IMR-90 (cell line): Measurements from ENCODE around the gene PLIN4. TPM values are rescaled to one million over a fixed set of nuclear protein-coding genes. Genes with fewer than 3 reads are reported as not detected.

Source experiments
- ATAC-seq: fragments of 200-7000 bp; cut with Tn5 transposase; 2 replicates; pipeline ENCODE4 v1.9.1; 2020; ENCODE audit warnings: low read depth, mild to moderate bottlenecking, moderate library complexity
- BruUV-seq: library from RNA; stranded (reverse); fragments of 400-500 nt; replicated peaks from 2 replicates; lab custom pipeline; 2021; lab: Mats Ljungman, UMichigan
- CTCF ChIA-PET: fragments of 300-600 bp; formaldehyde crosslinking; extraction: SDS; loops from one replicate; lab custom pipeline; 2021; ENCODE audit warnings: antibody characterized with exemption; lab: Yijun Ruan, JAX
- POLR2A ChIA-PET: fragments of 300-600 bp; sonication (Branson Sonifier 250); formaldehyde crosslinking; loops from one replicate; lab custom pipeline; 2022; ENCODE audit warnings: antibody characterized with exemption; ENCODE audit not compliant: unreplicated experiment; lab: Charles Lee
- DNase-seq: peaks from one replicate; pipeline ENCODE4 v3.0.0; 2013
- H2AFZ ChIP-seq: replicated peaks from 2 replicates; pipeline ENCODE3; 2013; ENCODE audit warnings: low read length, mild to moderate bottlenecking; ENCODE audit not compliant: poor library complexity
- H2AK5ac ChIP-seq: 2 replicates; pipeline ENCODE4 v1.6.1; 2013; ENCODE audit warnings: low read depth, low read length, inconsistent platforms
- H2AK9ac ChIP-seq: replicated peaks from 2 replicates; pipeline ENCODE3; 2013; ENCODE audit warnings: mild to moderate bottlenecking, low read depth, low read length, moderate library complexity; ENCODE audit not compliant: poor library complexity
- H2BK120ac ChIP-seq: 2 replicates; pipeline ENCODE4 v1.6.1; 2013; ENCODE audit warnings: low read depth, low read length, inconsistent platforms
- H2BK15ac ChIP-seq: 3 replicates; pipeline ENCODE4 v1.6.1; 2013; ENCODE audit warnings: low read depth, low read length, inconsistent platforms
- H2BK20ac ChIP-seq: 2 replicates; pipeline ENCODE4 v1.6.1; 2013; ENCODE audit warnings: low read depth, mild to moderate bottlenecking, inconsistent platforms, low read length, moderate library complexity
- H2BK5ac ChIP-seq: 2 replicates; pipeline ENCODE4 v1.6.1; 2013; ENCODE audit warnings: mild to moderate bottlenecking, low read depth, low read length, inconsistent platforms; ENCODE audit not compliant: poor library complexity, severe bottlenecking
- H3K14ac ChIP-seq: replicated peaks from 2 replicates; pipeline ENCODE4 v1.6.1; 2013; ENCODE audit warnings: low read depth, low read length, inconsistent platforms
- H3K18ac ChIP-seq: 2 replicates; pipeline ENCODE4 v1.6.1; 2013; ENCODE audit warnings: low read depth, low read length, control low read depth
- H3K23ac ChIP-seq: 2 replicates; pipeline ENCODE4 v1.6.1; 2013; ENCODE audit warnings: low read depth, low read length, inconsistent platforms
- H3K27ac ChIP-seq: 2 replicates; pipeline ENCODE4 v1.5.1; 2013; ENCODE audit warnings: mild to moderate bottlenecking, control low read depth, low read length; ENCODE audit not compliant: insufficient read depth
- H3K27me3 ChIP-seq: 2 replicates; pipeline ENCODE4 v1.6.1; 2013; ENCODE audit warnings: low read length; ENCODE audit not compliant: control insufficient read depth, insufficient read depth
- H3K36me3 ChIP-seq: 2 replicates; pipeline ENCODE4 v1.6.1; 2013; ENCODE audit warnings: low read length, mixed read lengths; ENCODE audit not compliant: control insufficient read depth, insufficient read depth
- H3K4ac ChIP-seq: 2 replicates; pipeline ENCODE4 v1.6.1; 2013; ENCODE audit warnings: low read depth, low read length, inconsistent platforms
- H3K4me1 ChIP-seq: 2 replicates; pipeline ENCODE4 v1.6.1; 2013; ENCODE audit warnings: low read length, mixed read lengths; ENCODE audit not compliant: control insufficient read depth, insufficient read depth
- H3K4me2 ChIP-seq: 2 replicates; pipeline ENCODE4 v1.6.1; 2013; ENCODE audit warnings: low read depth, mild to moderate bottlenecking, control low read depth, low read length, moderate library complexity
- H3K4me3 ChIP-seq: 2 replicates; pipeline ENCODE4 v1.5.1; 2013; ENCODE audit warnings: low read depth, mild to moderate bottlenecking, control low read depth, low read length, moderate library complexity; ENCODE audit not compliant: insufficient read depth
- H3K56ac ChIP-seq: 2 replicates; pipeline ENCODE4 v1.6.1; 2013; ENCODE audit warnings: low read length, inconsistent platforms; ENCODE audit not compliant: insufficient read depth; ENCODE audit errors: extremely low read depth
- H3K79me1 ChIP-seq, 2 experiments: 2 replicates each; pipeline ENCODE4 v1.6.1; 2013; ENCODE audit warnings: low read length in 2 of 2, inconsistent platforms in 1 of 2, low read depth in 1 of 2
- H3K9ac ChIP-seq: 2 replicates; pipeline ENCODE4 v1.6.1; 2013; ENCODE audit warnings: low read depth, low read length, control low read depth
- H3K9me1 ChIP-seq: 2 replicates; pipeline ENCODE4 v1.6.1; 2013; ENCODE audit warnings: low read length, inconsistent platforms; ENCODE audit not compliant: insufficient read depth
- H3K9me3 ChIP-seq: 2 replicates; pipeline ENCODE4 v1.6.1; 2013; ENCODE audit warnings: low read length; ENCODE audit not compliant: control insufficient read depth, insufficient read depth
- H4K20me1 ChIP-seq: 2 replicates; pipeline ENCODE4 v1.6.1; 2013; ENCODE audit warnings: low read length, inconsistent platforms; ENCODE audit not compliant: insufficient read depth
- H4K5ac ChIP-seq: 2 replicates; pipeline ENCODE4 v1.6.1; 2013; ENCODE audit warnings: mild to moderate bottlenecking, low read depth, low read length, control low read depth
- H4K8ac ChIP-seq, 2 experiments: 2 replicates each; pipeline ENCODE4 v1.6.1; 2013; ENCODE audit warnings: low read depth in 2 of 2, low read length in 2 of 2, control low read depth in 1 of 2, inconsistent platforms in 1 of 2
- H4K91ac ChIP-seq: 2 replicates; pipeline ENCODE4 v1.6.1; 2013; ENCODE audit warnings: low read depth, low read length, inconsistent platforms; ENCODE audit not compliant: insufficient read depth
- CEBPB ChIP-seq: IDR thresholded peaks from 2 replicates; pipeline ENCODE4 v1.6.1; 2012; ENCODE audit warnings: low read depth, low read length, improper control_type of control experiment
- FOS ChIP-seq: fragments of 150-350 bp; IDR thresholded peaks from 2 replicates; pipeline ENCODE4 v1.6.1; 2016; ENCODE audit warnings: low read depth, low read length
- MAFK ChIP-seq: IDR thresholded peaks from 2 replicates; pipeline ENCODE4 v1.6.1; 2012; ENCODE audit warnings: low read depth, low read length, improper control_type of control experiment
- MAZ ChIP-seq: IDR thresholded peaks from 2 replicates; pipeline ENCODE4 v1.6.1; 2012; ENCODE audit warnings: low read depth, mild to moderate bottlenecking, low read length, improper control_type of control experiment, moderate library complexity, borderline replicate concordance
- MXI1 ChIP-seq: IDR thresholded peaks from 2 replicates; pipeline ENCODE4 v1.6.1; 2012; ENCODE audit warnings: low read depth, mild to moderate bottlenecking, low read length, moderate library complexity, borderline replicate concordance
- POLR2A ChIP-seq: IDR thresholded peaks from 2 replicates; pipeline ENCODE4 v1.6.1; 2012; ENCODE audit warnings: mild to moderate bottlenecking, low read depth, low read length
- RAD21 ChIP-seq: IDR thresholded peaks from 2 replicates; pipeline ENCODE4 v1.6.1; 2012; ENCODE audit warnings: low read length, improper control_type of control experiment
- SMC3 ChIP-seq: fragments of 150-350 bp; IDR thresholded peaks from 2 replicates; pipeline ENCODE4 v1.6.1; 2016; ENCODE audit warnings: low read depth, mild to moderate bottlenecking, antibody characterized with exemption, low read length, moderate library complexity
- WGBS, 2 experiments: methylation state at CpG; one replicate each; pipeline versions ENCODE4 v1.1.5 to v1.1.7; 2013; ENCODE audit warnings: missing lambda C conversion rate in 2 of 2; ENCODE audit not compliant: insufficient read length in 1 of 2; ENCODE audit errors: extremely low coverage in 2 of 2; 5-methylcytosine and 5-hydroxymethylcytosine counted together
- dilution Hi-C: fragments of 300-500 bp; cut with HindIII; formaldehyde crosslinking; loops from one replicate; pipeline ENCODE4 v1.14.3; 2018; ENCODE audit warnings: low sequenced_read_pairs; ENCODE audit not compliant: unreplicated experiment
- in situ Hi-C: fragments of 300-500 bp; cut with MboI; formaldehyde crosslinking; loops from 3 replicates; pipeline ENCODE4 v1.14.3; 2019; ENCODE audit warnings: low sequenced_read_pairs, inconsistent platforms, mixed read lengths
- intact Hi-C: fragments of 100-400 bp; cut with micrococcal nuclease; formaldehyde crosslinking; loops from 2 replicates; pipeline ENCODE4 v1.10.0; 2022
- polyA plus RNA-seq, 3 experiments: library from polyadenylated mRNA; depleted of rRNA; stranded (reverse); fragments of >200 nt; gene quantifications; 2 replicates each; pipeline ENCODE4 v1.2.3, GENCODE V29; 2012; ENCODE audit warnings: low replicate concordance in 1 of 3
- total RNA-seq: library from RNA; depleted of rRNA; stranded (reverse); fragments of >200 nt; gene quantifications from 2 replicates; pipeline ENCODE4 v1.2.3, GENCODE V29; 2012
- TF ChIP-seq, protein P1 (sequence below): fragments of 150-350 bp; IDR thresholded peaks from 2 replicates; pipeline ENCODE4 v1.6.1; 2016; ENCODE audit warnings: low read depth, mild to moderate bottlenecking, low read length, moderate library complexity, borderline replicate concordance
- TF ChIP-seq, protein P2 (sequence below): fragments of 150-350 bp; IDR thresholded peaks from 2 replicates; pipeline ENCODE4 v1.6.1; 2017; ENCODE audit warnings: mild to moderate bottlenecking, antibody characterized with exemption, low read length, low read depth

Gene PLIN4
- total and polyA plus RNA-seq, 2 of the 4 experiments (the other 2 are of a cell fraction), result under 0.01 to 0.09 TPM

DNA sequence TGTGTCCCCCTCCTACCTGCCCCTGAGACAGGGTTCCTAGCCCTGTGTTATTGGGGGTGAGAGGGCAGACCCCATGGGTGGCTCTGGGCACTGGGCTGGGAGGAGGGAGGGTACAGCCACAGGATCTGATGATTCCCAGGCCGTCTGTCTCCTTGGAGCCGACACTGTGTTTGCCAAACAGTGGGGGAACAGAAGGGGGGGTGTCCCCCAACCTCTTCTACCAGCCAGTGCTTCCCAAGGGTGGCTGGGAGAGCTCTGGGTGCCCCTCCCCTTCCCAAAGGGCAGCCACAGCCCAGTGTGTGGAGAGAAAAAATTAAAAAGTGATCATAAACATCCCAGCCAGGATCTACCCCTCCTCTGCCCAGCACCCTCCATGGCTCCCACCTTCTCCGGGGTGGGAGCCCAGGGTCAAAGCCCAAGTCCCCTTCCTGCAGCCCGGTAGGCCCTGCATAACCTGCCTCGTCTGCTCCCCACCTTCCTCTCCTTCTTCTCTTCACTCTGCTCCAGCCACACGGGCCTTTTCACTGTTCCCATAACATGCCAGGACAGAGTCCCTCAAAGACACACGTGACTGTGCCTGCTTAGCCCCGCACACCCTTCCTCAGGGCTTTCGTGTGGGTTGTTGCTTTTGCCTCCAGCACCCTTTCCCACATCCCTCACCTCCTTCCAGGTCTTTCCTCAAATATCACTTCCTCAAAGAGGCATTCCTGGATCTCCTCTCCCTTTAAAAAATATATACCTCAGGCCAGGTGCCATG, 1.4 kb upstream of the PLIN4 start:
- dilution Hi-C loops, result no loop called here
- H3K27me3 ChIP-seq, result peaks cover 14% of the 10 kb centered on the region
- H4K8ac ChIP-seq, result no peak overlapping the region
- H4K5ac ChIP-seq, result 0 out of 2 replicates have a peak overlapping the region, but pooled peaks have one; percentile 54
- H2BK120ac ChIP-seq, result no peak overlapping the region
- no peak overlapping the region for H2BK5ac ChIP-seq
- no peak overlapping the region for H2BK15ac ChIP-seq
- in situ Hi-C loops, result no loop called here
- no peak overlapping the region for H3K18ac ChIP-seq
- H3K56ac ChIP-seq, result no peak overlapping the region
- ChIA-PET POLR2A (no interaction called here), CTCF (no interaction called here)
- H3K23ac ChIP-seq, result no peak overlapping the region
- no peaks in the 10 kb centered on the region for H3K36me3 ChIP-seq
- no peaks in the 10 kb centered on the region for H3K9me3 ChIP-seq
- H3K9me1 ChIP-seq, result no peaks in the 10 kb centered on the region
- H3K9ac ChIP-seq, result no peak overlapping the region
- H3K4me1 ChIP-seq, result peaks cover 9% of the 10 kb centered on the region
- H2AFZ ChIP-seq, result peak overlapping the region; percentile 72
- TF ChIP-seq, protein P1, sequence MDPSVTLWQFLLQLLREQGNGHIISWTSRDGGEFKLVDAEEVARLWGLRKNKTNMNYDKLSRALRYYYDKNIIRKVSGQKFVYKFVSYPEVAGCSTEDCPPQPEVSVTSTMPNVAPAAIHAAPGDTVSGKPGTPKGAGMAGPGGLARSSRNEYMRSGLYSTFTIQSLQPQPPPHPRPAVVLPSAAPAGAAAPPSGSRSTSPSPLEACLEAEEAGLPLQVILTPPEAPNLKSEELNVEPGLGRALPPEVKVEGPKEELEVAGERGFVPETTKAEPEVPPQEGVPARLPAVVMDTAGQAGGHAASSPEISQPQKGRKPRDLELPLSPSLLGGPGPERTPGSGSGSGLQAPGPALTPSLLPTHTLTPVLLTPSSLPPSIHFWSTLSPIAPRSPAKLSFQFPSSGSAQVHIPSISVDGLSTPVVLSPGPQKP, result no peak
- TF ChIP-seq, protein P2, sequence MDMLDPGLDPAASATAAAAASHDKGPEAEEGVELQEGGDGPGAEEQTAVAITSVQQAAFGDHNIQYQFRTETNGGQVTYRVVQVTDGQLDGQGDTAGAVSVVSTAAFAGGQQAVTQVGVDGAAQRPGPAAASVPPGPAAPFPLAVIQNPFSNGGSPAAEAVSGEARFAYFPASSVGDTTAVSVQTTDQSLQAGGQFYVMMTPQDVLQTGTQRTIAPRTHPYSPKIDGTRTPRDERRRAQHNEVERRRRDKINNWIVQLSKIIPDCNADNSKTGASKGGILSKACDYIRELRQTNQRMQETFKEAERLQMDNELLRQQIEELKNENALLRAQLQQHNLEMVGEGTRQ, result no peak
- TF ChIP-seq SMC3, result no peak
- TF ChIP-seq MAZ, result no peak
- no peak for TF ChIP-seq RAD21
- TF ChIP-seq POLR2A, result no peak
- no peak for TF ChIP-seq CEBPB
- no peak for TF ChIP-seq MAFK
- no peak for TF ChIP-seq MXI1
- TF ChIP-seq FOS, result no peak
- H4K91ac ChIP-seq, result no peak overlapping the region
- H2AK5ac ChIP-seq, result peak overlapping the region; percentile 50; the same call in 1 of the 2 replicates
- 70% methylated on average over 6 of the region's 9 CpGs; no CpG with 5 or more reads in 1 of the 2 experiments for WGBS, 2 experiments
- H4K20me1 ChIP-seq, result no peaks in the 10 kb centered on the region
- peak overlapping the region; percentile 76 for H2AK9ac ChIP-seq
- DNase-seq, result no peak
- H3K4ac ChIP-seq, result no peak overlapping the region; the same call in 1 of the 2 replicates
- H3K14ac ChIP-seq, result 0 out of 2 replicates have a peak overlapping the region, but pooled peaks have one; percentile 22
- no peak for ATAC-seq
- peak overlapping the region; percentile 35; the same call in 1 of the 2 replicates for H2BK20ac ChIP-seq
- H3K27ac ChIP-seq, result no peak overlapping the region
- H3K79me1 ChIP-seq, result no peaks in the 10 kb centered on the region
- no peak overlapping the region for H3K4me3 ChIP-seq
- no TSS peak for BruUV-seq
- intact Hi-C loops, result no loop called here
- H3K4me2 ChIP-seq, result no peak overlapping the region
